Stimulated activated CD4-positive, alpha-beta T cell treated with anti-CD3 and anti-CD28 coated beads, TNF-alpha, amount 100 ng/mL, for 24 hours (primary cell): Measurements from ENCODE around the gene TRIM63.

Experiments used
- DNase-seq, 3 experiments: peaks; one replicate each; pipeline ENCODE4 v3.0.0-alpha.2; 2020; ENCODE audit warnings: low read depth in 3 of 3

The TRIM63 gene

DNA sequence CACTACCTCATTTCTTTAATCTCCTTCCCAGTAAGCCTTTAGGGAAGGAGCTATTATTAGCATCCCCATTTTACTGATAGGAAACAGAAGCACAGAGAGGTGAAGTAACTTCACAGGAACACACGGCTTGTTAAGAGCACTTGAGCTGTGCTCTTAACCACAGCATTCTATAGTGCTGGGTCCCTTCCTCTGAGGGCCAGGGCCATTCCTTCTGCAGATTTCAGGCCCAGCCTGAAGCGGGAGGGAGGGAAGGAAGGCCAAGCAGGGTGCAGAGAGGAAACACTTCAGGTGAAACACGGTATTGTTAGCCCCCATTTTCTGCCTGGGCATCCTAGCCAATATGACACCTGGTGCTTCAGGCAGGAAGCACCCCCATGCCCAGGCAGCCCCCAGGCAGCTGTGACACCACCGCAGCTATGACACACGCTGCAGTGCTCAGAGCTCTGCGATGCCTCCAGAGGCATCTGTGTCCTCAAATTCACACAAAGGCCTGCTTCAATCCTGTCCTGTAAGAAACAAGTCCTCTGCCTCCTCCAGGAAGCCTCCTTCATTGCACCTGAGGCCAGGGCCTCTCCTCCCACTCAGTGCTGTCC is 50.4 kb downstream of the TRIM63 start:
- DNase-seq = no peak

DNA sequence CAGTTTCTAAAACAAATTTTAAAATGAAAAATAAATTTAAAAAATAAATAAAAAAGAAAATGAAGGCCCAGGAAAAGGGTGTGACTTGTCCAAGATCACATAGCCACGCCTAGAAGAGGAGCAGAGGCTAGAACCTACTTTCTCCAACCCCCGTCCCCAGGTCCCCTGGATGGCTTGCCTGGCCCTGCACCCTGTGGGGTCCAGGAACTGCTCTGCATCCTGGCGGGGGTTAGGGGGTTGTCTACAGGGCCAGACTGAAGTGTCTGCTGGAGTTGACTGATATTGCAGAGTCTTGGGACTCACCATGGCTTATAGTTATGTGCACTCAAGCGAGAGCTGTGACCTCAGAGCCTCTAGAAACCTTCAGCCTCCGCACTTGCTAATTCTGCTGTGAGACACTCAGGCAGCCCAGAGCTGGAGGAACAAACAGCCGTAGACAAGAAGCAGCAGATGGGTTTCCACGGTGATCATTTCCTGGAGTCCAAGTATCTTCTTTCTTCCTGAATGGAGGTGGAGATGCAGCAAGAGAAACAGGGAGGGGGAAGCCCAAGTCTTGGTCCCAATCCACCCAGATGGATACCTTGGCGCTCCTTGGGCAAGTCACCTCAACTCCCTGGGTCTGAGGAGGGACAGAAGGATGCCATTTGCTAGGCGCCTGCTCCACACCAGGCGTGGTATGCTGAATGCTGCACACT is 51.0 kb downstream of the TRIM63 start:
- DNase-seq = no peak

DNA sequence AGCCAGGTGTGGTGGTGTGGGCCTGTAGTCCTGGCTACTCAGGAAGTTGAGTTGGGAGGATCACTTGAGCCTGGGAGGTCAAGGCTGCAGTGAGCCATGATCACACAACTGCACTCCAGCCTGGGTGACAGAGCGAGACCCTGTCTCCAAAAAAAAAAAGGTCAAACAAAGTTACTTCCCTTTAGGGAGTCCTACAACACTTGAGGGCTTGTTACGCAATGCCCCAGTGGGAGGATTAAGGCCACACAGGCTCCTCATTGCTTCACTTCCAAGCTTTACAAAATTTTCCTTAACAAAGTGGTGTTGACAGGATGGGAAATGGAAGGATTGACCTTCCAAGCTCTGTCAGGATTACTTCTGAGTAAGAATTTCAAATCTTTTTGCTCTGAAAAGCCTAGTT is 52.1 kb downstream of the TRIM63 start:
- no peak for DNase-seq

DNA sequence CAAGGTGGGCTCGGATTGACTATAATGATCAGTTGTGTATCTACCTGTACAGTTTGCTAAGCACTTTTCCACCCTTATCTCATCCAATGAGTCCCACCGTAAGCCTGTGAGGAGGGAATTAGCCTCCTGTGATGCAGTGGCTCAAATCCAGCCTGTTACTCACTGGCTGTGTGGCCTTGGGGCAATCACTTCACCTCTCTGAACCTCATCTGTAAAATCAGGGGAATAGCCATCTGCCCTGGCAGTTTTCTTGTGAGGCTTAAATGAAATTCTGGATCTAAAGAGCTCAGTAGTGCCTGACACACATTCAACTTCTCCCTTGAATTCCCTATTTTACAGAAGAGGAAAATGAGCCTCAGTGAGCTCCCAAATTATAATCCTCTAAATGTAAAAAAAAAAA is 53.3 kb downstream of the TRIM63 start:
- DNase-seq = no peak

DNA sequence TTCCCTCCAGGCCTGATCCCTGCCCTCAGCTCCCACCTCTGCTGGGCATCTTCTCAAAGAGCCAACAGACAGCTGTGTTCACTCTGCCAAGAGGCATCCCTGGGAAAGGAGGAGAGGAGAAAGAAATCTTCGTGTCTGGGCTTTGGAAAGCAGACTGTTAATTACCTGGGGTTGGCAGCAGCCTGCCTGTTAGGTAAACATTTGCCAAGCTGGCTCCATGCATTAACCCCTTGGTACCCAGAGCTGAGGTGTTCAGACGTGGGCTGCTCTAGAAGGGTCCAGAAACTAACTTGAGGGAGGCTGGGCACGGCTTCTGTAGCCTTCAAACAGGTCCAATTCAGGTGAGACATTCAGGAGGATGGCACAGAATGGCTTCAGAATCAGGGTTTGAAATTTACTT is 54.6 kb downstream of the TRIM63 start:
- no peak for DNase-seq

DNA sequence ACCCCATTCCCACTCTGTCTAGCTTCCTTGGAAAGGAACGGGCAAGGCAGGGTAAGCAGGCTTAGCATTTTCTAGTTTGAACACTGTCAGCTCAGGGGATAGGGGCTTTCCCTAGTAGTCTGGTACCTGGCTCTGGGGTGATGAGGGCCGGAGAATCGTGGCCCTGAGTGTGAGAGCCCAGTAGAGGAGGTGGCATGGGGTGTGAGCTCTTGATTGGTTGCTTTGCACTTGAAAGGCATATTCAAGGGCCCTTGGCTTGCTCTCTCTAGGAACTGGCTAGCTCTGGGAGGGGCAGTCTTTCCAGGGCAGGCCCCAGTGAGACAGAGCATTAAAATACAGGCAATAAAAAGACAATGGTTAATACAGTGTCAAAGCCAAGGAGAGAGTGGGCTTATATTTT is 56.6 kb downstream of the TRIM63 start:
- no peak for DNase-seq

DNA sequence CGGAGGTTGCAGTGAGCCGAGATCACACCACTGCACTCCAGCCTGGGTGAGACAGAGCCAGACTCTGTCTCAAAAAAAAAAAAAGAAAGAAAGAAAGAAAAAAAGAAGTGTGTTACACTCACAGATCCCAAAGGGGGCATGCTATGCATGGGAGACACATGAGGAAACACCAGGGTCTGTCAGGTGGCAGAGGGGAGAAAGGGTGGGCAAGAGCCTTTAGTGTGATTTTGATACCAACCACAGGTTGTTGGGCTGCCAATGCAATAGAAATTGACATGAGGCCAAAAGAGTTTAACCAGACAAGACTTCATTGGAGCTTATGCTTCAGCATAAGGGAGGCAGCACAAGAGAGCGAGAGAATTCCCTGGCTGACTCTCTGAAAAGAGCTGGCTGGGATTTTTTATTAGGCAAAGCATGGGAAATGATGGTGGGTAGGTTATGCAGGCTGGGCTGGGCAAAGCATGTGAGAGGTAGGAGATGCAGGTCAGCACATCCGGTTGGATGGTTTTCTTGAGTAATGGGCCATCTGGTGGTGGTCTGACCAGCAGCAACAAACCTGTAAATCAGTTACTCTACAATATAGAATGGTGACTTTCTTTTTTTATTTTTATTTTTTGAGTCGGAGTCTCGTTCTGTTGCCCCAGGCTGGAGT is 57.5 kb downstream of the TRIM63 start:
- no peak for DNase-seq

DNA sequence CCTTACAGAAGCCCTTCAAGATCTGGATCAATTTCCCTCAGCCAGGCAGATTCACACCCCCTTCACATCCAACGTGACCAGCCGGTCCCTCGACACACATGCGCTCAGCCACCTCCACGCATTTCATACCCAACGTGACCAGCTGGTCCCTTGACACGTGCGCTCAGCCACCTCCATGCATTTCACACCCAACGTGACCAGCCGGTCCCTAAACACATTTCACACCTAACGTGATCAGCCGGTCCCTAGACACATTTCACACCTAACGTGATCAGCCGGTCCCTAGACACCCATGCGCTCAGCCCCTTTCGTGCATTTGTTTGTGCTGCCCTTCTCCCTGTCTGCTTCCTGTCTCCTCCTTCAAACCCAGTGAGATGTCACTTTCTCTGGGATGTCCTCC is 60.7 kb downstream of the TRIM63 start:
- no peak for DNase-seq

DNA sequence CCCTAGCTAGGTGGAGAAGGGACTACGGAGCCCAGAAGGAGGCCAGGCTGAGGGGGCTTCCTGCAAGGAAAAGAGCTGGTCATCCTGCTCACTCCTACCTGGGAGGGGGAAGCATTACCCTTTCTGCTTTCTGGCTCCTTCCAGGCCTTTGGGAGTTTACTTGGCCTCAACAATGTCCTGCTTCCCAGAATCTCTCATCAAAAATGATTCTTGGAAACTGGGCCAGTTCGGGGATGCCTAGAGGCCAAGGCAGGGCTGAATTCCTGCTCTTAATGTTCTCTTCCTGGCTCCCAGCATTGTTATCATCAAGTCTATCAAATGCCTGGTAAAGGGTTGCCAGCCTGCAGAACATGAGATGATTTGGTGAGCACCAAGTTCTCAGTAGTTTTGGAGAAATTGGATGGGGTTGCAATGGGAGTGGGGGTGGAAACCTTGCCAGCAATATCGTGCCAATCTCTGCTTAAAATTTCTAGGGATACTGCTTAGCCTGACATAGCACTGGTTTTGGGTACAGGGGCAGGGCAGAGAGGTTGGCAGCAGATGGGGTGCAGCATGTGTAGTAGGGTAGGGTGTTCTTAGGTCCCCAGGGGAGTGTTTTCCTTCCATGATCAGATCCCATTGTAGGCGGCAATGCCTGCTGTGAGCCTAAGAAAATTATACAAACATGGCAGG is 61.9 kb downstream of the TRIM63 start:
- DNase-seq = no peak

DNA sequence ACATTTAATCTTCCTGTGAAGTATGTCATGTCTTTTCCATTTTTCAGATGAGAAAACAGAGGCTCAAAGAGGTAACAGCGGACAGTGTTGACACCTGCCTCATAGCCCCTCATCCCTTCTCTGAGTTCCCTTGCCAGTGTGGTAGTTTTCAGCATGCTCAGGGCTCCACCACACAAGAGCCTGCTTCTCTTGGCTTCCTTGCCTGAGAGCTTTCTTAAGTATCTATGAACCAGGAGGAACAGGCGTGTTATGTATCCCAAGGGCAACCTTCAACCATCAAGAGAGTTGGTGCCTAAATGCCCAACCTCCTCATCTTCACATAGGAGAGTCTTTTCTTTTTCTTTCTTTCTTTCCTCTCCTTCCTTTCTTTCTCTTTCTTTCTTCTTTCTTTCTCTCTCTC is 63.7 kb downstream of the TRIM63 start:
- DNase-seq = no peak

DNA sequence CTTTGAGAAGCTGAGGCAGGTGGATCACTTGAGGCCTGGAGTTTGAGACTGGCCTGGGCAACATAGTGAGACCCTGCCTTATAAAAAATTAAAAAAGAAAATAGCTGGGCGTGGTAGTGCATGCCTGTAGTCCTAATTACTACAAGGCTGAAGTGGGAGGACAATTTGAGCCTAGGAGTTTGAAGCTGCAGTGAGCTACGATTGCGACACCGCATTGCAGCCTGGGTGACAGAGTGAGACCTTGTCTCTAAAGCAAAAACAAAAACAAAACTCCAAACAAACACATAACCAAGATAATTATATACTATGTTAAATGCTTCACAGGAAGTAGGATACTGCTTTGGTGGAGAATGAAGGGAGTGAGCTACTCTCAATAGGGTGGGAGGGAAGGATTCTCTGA is 64.2 kb downstream of the TRIM63 start:
- no peak for DNase-seq
